ENCODE measurements around the gene RGS7. TPM values are rescaled to one million over a fixed set of nuclear protein-coding genes. Genes with fewer than 3 reads are reported as not detected.

The RGS7 gene
- total and polyA plus RNA-seq, 2 of the 4 experiments (the other 2 are of a cell fraction) = 0.58 to 0.72 TPM

DNA sequence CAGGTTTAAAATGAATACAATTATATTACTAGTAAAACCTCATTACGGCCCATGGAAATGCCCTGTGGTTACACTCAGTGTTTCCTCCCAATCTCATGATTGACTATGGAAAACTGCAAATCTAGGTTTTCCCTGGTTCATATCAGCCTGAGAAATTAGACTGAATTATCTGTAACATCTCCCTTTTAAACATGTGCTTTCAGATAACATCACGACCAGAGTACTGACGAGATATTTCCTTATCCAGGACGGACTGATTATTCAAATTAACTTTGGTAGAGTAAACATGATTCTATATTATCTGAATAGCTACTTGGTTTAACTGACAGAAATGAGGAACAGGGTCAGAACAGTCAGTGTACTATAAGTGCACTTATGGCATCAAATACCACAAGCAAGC, 82.3 kb downstream of the RGS7 start:
- no peak overlapping the region for H2BK20ac ChIP-seq (ENCODE audit: low read depth, low read length)
- ChIA-PET CTCF (no interaction called here), POLR2A (ENCODE audit: unreplicated experiment) (no interaction called here)
- H3K4me3 ChIP-seq (ENCODE audit: insufficient read depth, low read depth, low read length) = no peak overlapping the region
- intact Hi-C loops (cut with micrococcal nuclease) = no loop called here
- no peak overlapping the region for H3K4me2 ChIP-seq (ENCODE audit: low read depth, low read length)
- no peaks in the 10 kb centered on the region for H3K79me1 ChIP-seq (ENCODE audit: low read depth in 1 of 2, low read length in 2 of 2)
- no peaks in the 10 kb centered on the region for H4K20me1 ChIP-seq (ENCODE audit: insufficient read depth, low read length)
- no peak overlapping the region for H4K91ac ChIP-seq (ENCODE audit: insufficient read depth, low read depth, low read length)
- no peak overlapping the region for H3K4ac ChIP-seq (ENCODE audit: low read depth, low read length)
- no peak overlapping the region for H4K8ac ChIP-seq (ENCODE audit: low read depth in 2 of 2, low read length in 2 of 2)
- H3K27ac ChIP-seq (ENCODE audit: insufficient read depth, low read length) = no peak overlapping the region
- no peak overlapping the region for H2BK15ac ChIP-seq (ENCODE audit: low read depth, low read length)
- no peaks in the 10 kb centered on the region for H3K36me3 ChIP-seq (ENCODE audit: control insufficient read depth, insufficient read depth, low read length)
- no peak overlapping the region for H3K9ac ChIP-seq (ENCODE audit: low read depth, low read length)
- H3K27me3 ChIP-seq (ENCODE audit: control insufficient read depth, insufficient read depth, low read length) = no peaks in the 10 kb centered on the region
- dilution Hi-C loops (cut with HindIII; ENCODE audit: low sequenced_read_pairs, unreplicated experiment) = no loop called here
- no peaks in the 10 kb centered on the region for H3K4me1 ChIP-seq (ENCODE audit: control insufficient read depth, insufficient read depth, low read length)
- no peak overlapping the region for H2BK120ac ChIP-seq (ENCODE audit: low read depth, low read length)
- TF ChIP-seq MXI1 (IDR thresholded peaks at IDR 0.05; ENCODE audit: borderline replicate concordance, low read depth, low read length) = no peak
- TF ChIP-seq RFX5 (IDR thresholded peaks at IDR 0.05; ENCODE audit: low read depth, low read length) = no peak
- no peak for TF ChIP-seq MAFK (IDR thresholded peaks at IDR 0.05; ENCODE audit: low read depth, low read length)
- TF ChIP-seq, protein P1, sequence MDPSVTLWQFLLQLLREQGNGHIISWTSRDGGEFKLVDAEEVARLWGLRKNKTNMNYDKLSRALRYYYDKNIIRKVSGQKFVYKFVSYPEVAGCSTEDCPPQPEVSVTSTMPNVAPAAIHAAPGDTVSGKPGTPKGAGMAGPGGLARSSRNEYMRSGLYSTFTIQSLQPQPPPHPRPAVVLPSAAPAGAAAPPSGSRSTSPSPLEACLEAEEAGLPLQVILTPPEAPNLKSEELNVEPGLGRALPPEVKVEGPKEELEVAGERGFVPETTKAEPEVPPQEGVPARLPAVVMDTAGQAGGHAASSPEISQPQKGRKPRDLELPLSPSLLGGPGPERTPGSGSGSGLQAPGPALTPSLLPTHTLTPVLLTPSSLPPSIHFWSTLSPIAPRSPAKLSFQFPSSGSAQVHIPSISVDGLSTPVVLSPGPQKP (IDR thresholded peaks at IDR 0.05; ENCODE audit: borderline replicate concordance, low read depth, low read length) = no peak
- no peak for TF ChIP-seq FOS (IDR thresholded peaks at IDR 0.05; ENCODE audit: low read depth, low read length)
- TF ChIP-seq POLR2A (IDR thresholded peaks at IDR 0.05; ENCODE audit: low read depth, low read length) = no peak
- TF ChIP-seq, protein P2, sequence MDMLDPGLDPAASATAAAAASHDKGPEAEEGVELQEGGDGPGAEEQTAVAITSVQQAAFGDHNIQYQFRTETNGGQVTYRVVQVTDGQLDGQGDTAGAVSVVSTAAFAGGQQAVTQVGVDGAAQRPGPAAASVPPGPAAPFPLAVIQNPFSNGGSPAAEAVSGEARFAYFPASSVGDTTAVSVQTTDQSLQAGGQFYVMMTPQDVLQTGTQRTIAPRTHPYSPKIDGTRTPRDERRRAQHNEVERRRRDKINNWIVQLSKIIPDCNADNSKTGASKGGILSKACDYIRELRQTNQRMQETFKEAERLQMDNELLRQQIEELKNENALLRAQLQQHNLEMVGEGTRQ (IDR thresholded peaks at IDR 0.05; ENCODE audit: low read depth, low read length) = no peak
- TF ChIP-seq CHD1 (IDR thresholded peaks at IDR 0.05; ENCODE audit: low read depth, low read length) = no peak
- TF ChIP-seq CEBPB (IDR thresholded peaks at IDR 0.05; ENCODE audit: low read depth, low read length) = no peak
- no peak for TF ChIP-seq MAZ (IDR thresholded peaks at IDR 0.05; ENCODE audit: borderline replicate concordance, low read depth, low read length)
- TF ChIP-seq, protein P3, sequence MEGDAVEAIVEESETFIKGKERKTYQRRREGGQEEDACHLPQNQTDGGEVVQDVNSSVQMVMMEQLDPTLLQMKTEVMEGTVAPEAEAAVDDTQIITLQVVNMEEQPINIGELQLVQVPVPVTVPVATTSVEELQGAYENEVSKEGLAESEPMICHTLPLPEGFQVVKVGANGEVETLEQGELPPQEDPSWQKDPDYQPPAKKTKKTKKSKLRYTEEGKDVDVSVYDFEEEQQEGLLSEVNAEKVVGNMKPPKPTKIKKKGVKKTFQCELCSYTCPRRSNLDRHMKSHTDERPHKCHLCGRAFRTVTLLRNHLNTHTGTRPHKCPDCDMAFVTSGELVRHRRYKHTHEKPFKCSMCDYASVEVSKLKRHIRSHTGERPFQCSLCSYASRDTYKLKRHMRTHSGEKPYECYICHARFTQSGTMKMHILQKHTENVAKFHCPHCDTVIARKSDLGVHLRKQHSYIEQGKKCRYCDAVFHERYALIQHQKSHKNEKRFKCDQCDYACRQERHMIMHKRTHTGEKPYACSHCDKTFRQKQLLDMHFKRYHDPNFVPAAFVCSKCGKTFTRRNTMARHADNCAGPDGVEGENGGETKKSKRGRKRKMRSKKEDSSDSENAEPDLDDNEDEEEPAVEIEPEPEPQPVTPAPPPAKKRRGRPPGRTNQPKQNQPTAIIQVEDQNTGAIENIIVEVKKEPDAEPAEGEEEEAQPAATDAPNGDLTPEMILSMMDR (conservative IDR thresholded peaks at IDR 0.05; ENCODE audit: low read depth, low read length) = no peak
- TF ChIP-seq RCOR1 (IDR thresholded peaks at IDR 0.05; ENCODE audit: insufficient replicate concordance, low read length) = no peak
- TF ChIP-seq BHLHE40 (IDR thresholded peaks at IDR 0.05; ENCODE audit: low read depth, low read length) = no peak
- no peak for TF ChIP-seq RAD21 (IDR thresholded peaks at IDR 0.05; ENCODE audit: low read length)
- H3K14ac ChIP-seq (replicated peaks; ENCODE audit: low read depth, low read length) = no peak overlapping the region
- H2AK9ac ChIP-seq (replicated peaks; ENCODE audit: low read depth, low read length, poor library complexity) = no peak overlapping the region
- peaks cover 6% of the 10 kb centered on the region for H3K9me3 ChIP-seq (ENCODE audit: control insufficient read depth, insufficient read depth, low read length)
- no peak overlapping the region for H2BK5ac ChIP-seq (ENCODE audit: low read depth, low read length, poor library complexity, severe bottlenecking)
- H2AFZ ChIP-seq (replicated peaks; ENCODE audit: low read length, poor library complexity) = no peak overlapping the region
- no peak overlapping the region for H2AK5ac ChIP-seq (ENCODE audit: low read depth, low read length)
- H3K9me1 ChIP-seq (ENCODE audit: insufficient read depth, low read length) = no peaks in the 10 kb centered on the region
- ATAC-seq (ENCODE audit: low read depth) (no peak), DNase-seq (no peak)
- no peak overlapping the region for H3K56ac ChIP-seq (ENCODE audit: extremely low read depth, insufficient read depth, low read length)
- H4K5ac ChIP-seq (ENCODE audit: low read depth, low read length) = no peak overlapping the region
- BruUV-seq (replicated peaks) = no TSS peak
- WGBS, 2 experiments (ENCODE audit: extremely low coverage in 2 of 2, insufficient read length in 1 of 2) = no CpG with 5 or more reads among the region's 4 CpGs
- in situ Hi-C loops (cut with MboI; ENCODE audit: low sequenced_read_pairs) = no loop called here
- H3K18ac ChIP-seq (ENCODE audit: low read depth, low read length) = no peak overlapping the region
- H3K23ac ChIP-seq (ENCODE audit: low read depth, low read length) = no peak overlapping the region

All from IMR-90 (cell line).